ENCODE results near the gene VEZF1. TPM values are rescaled to one million over a fixed set of nuclear protein-coding genes. Genes with fewer than 3 reads are reported as not detected.

VEZF1 gene
- total and polyA plus RNA-seq, 2 of the 8 experiments (the other 6 are each of a cell fraction or from before 2014, with no cell fraction given) = 28.9 to 61.9 TPM

- TF ChIP-seq TCF12 (IDR thresholded peaks at IDR 0.05; ENCODE audit: low read depth, low read length) (no peak), EZH2 (IDR thresholded peaks at IDR 0.05; ENCODE audit: low read depth, low read length, severe bottlenecking) (no peak), SUZ12 (IDR thresholded peaks at IDR 0.05; ENCODE audit: low read length) (no peak), TAF1 (IDR thresholded peaks at IDR 0.05; ENCODE audit: low read depth, low read length) (no peak), TBP (IDR thresholded peaks at IDR 0.05; ENCODE audit: low read depth, low read length) (no peak), CBX8 (IDR thresholded peaks at IDR 0.05; ENCODE audit: borderline replicate concordance, low read depth, low read length) (no peak), KDM4A (IDR thresholded peaks at IDR 0.05; ENCODE audit: low read depth, low read length, severe bottlenecking) (peak; percentile 85), FOSL1 (IDR thresholded peaks at IDR 0.05; ENCODE audit: insufficient read depth, low read depth, low read length) (no peak), RFX5 (IDR thresholded peaks at IDR 0.05; ENCODE audit: borderline replicate concordance, low read depth, low read length) (no peak), YY1 (IDR thresholded peaks at IDR 0.05; ENCODE audit: low read depth, low read length) (no peak)
- TF ChIP-seq, protein P1, sequence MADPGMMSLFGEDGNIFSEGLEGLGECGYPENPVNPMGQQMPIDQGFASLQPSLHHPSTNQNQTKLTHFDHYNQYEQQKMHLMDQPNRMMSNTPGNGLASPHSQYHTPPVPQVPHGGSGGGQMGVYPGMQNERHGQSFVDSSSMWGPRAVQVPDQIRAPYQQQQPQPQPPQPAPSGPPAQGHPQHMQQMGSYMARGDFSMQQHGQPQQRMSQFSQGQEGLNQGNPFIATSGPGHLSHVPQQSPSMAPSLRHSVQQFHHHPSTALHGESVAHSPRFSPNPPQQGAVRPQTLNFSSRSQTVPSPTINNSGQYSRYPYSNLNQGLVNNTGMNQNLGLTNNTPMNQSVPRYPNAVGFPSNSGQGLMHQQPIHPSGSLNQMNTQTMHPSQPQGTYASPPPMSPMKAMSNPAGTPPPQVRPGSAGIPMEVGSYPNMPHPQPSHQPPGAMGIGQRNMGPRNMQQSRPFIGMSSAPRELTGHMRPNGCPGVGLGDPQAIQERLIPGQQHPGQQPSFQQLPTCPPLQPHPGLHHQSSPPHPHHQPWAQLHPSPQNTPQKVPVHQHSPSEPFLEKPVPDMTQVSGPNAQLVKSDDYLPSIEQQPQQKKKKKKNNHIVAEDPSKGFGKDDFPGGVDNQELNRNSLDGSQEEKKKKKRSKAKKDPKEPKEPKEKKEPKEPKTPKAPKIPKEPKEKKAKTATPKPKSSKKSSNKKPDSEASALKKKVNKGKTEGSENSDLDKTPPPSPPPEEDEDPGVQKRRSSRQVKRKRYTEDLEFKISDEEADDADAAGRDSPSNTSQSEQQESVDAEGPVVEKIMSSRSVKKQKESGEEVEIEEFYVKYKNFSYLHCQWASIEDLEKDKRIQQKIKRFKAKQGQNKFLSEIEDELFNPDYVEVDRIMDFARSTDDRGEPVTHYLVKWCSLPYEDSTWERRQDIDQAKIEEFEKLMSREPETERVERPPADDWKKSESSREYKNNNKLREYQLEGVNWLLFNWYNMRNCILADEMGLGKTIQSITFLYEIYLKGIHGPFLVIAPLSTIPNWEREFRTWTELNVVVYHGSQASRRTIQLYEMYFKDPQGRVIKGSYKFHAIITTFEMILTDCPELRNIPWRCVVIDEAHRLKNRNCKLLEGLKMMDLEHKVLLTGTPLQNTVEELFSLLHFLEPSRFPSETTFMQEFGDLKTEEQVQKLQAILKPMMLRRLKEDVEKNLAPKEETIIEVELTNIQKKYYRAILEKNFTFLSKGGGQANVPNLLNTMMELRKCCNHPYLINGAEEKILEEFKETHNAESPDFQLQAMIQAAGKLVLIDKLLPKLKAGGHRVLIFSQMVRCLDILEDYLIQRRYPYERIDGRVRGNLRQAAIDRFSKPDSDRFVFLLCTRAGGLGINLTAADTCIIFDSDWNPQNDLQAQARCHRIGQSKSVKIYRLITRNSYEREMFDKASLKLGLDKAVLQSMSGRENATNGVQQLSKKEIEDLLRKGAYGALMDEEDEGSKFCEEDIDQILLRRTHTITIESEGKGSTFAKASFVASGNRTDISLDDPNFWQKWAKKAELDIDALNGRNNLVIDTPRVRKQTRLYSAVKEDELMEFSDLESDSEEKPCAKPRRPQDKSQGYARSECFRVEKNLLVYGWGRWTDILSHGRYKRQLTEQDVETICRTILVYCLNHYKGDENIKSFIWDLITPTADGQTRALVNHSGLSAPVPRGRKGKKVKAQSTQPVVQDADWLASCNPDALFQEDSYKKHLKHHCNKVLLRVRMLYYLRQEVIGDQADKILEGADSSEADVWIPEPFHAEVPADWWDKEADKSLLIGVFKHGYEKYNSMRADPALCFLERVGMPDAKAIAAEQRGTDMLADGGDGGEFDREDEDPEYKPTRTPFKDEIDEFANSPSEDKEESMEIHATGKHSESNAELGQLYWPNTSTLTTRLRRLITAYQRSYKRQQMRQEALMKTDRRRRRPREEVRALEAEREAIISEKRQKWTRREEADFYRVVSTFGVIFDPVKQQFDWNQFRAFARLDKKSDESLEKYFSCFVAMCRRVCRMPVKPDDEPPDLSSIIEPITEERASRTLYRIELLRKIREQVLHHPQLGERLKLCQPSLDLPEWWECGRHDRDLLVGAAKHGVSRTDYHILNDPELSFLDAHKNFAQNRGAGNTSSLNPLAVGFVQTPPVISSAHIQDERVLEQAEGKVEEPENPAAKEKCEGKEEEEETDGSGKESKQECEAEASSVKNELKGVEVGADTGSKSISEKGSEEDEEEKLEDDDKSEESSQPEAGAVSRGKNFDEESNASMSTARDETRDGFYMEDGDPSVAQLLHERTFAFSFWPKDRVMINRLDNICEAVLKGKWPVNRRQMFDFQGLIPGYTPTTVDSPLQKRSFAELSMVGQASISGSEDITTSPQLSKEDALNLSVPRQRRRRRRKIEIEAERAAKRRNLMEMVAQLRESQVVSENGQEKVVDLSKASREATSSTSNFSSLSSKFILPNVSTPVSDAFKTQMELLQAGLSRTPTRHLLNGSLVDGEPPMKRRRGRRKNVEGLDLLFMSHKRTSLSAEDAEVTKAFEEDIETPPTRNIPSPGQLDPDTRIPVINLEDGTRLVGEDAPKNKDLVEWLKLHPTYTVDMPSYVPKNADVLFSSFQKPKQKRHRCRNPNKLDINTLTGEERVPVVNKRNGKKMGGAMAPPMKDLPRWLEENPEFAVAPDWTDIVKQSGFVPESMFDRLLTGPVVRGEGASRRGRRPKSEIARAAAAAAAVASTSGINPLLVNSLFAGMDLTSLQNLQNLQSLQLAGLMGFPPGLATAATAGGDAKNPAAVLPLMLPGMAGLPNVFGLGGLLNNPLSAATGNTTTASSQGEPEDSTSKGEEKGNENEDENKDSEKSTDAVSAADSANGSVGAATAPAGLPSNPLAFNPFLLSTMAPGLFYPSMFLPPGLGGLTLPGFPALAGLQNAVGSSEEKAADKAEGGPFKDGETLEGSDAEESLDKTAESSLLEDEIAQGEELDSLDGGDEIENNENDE (IDR thresholded peaks at IDR 0.05; ENCODE audit: insufficient replicate concordance, low read length) = no peak
These were observed 32.7 kb downstream of the VEZF1 start, which contains the start of gene CUEDC1 (continued) for GRCh38 chr17:57955183-57955931.

Data from H1 (cell line).